Body of pancreas (tissue), 4 donors: ENCODE data around the gene KIF13A.

Experiments
- CTCF ChIP-seq, 7 experiments: fragments of 450-650 bp in 4 of 7; fragments of 200-600 bp in 3 of 7; sonication (generic) in 3 of 7; IDR thresholded peaks; one replicate each; pipeline ENCODE4 v1.5.1; 2016 to 2019; ENCODE audit warnings: antibody characterized with exemption in 7 of 7
- POLR2A ChIP-seq, 3 donors: fragments of 450-650 bp; IDR thresholded peaks; one replicate each; pipeline ENCODE4 v1.6.1; 2016; ENCODE audit warnings: antibody characterized with exemption in 3 of 3, mild to moderate bottlenecking in 2 of 3

DNA sequence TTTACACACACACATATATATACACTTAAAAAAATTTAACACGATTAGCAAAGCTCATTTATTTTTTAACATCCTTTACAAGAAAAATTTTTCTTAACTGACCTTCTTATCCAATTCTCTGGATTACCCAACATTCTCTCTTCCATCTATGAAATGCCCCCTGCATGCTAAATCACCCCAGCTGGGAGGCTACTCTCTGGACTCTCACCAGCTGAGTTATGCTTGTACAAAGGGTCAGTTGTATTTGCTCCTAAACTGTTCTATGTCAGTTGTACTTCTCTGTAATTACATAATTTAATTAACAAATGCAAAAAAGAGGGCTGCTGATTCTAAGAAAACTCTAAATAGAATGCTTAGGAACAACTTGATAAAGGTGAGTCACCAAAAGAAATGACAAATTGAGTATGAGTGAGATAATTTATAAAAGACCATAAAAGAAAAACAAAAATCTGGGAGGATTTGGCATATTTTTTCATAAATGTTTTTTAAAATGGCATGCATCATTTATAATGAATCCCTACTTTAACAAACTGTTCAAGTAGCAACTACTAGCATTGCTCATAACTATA is 120.5 kb downstream of the KIF13A start:
- TF ChIP-seq CTCF (IDR thresholded peaks at IDR 0.05) (no peak), POLR2A (IDR thresholded peaks at IDR 0.05) (no peak)
